ENCODE results near the gene ARHGAP9.
"Not testable (repeated sequence)": the region's sequence is repeated elsewhere in the genome, so short reads cannot be mapped to it uniquely, and the experiment has no call there.

Gene ARHGAP9

DNA sequence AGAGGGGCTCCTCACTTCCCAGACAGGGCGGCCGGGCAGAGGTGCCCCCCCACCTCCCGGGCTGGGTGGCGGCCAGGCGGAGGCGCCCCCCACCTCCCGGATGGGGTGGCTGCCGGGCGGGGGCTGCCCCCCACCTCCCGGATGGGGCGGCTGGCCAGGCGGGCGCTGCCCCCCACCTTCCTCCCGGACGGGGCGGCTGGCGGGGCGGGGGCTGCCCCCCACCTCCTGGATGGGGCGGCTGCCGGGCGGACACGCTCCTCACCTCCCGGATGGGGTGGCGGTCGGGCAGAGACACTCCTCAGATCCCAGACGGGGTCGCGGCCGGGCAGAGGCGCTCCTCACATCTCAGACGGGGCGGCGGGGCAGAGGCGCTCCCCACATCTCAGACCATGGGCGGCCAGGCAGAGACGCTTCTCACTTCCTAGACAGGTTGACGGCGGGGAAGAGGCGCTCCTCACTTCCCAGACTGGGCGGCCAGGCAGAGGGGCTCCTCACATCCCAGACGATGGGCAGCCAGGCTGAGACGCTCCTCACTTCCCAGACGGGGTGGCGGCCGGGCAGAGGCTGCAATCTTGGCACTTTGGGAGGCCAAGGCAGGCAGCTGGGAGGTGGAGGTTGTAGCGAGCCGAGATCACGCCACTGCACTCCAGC is 15.5 kb upstream of the ARHGAP9 start:
- in situ Hi-C loops (cut with MboI; ENCODE audit: low sequenced_read_pairs): not testable (repeated sequence)

DNA sequence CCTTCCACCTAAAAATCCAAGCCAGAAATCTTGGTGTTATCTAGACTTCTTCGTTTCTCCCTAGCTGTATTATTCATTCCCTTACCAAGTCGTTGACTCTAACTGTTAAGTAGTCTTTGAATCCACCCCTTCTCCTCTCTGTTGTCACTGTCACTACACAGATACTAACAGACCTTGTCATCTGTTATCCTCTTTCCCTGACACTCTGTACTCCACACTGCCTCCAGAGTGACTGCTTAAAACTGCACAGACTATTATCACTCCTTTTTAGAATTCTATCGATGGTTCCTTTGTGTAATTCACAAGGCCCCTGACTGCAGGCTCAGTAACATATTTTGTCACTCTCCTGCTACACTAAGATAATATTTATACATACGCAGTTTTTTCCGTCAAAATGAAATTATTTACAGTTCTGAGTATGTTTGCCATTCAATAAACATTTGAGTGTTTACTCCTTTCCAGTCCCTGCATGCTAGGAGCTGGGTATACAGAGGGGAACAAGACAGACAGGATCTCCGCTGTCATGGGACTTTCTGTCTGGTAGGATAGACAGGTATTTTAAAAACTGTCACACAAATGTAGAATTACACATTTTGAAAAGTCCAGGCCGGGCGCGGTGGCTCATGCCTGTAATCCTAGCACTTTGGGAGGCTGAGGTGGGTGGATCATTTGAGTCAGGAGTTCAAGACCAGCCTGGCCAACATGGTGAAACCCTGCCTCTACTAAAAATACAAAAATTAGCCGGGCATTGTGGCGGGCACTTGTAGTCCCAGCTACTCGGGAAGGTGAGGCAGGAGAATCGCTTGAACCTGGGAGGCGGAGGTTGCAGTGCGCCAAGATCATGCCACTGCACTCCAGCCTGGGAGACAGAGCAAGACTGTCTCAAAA is 12.0 kb upstream of the ARHGAP9 start:
- in situ Hi-C loops (cut with MboI; ENCODE audit: low sequenced_read_pairs): no loop called here

DNA sequence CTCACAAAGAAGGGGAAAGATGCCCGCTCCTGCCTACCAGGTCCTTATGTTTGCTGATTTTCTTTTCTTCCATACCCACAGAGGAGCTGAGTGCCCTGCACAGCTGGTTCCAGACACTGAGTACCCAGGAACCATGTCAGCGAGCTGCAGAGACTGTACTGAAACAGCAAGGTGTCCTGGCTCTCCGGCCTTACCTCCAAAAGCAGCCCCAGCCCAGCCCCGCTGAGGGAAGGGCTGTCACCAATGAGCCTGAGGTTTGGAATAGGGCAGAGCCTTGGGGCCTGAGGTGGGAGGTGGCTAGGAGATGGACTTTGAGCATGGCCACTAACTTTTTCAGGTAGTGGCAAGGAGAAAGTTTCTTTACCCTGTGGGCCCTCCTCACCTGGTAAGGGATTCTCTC is 10.5 kb upstream of the ARHGAP9 start:
- in situ Hi-C loops (cut with MboI; ENCODE audit: low sequenced_read_pairs): no loop called here

GRCh38 chr12:57489157-57489641 is 9.5 kb upstream of the ARHGAP9 start:
- in situ Hi-C loops (cut with MboI; ENCODE audit: low sequenced_read_pairs): no loop called here

DNA sequence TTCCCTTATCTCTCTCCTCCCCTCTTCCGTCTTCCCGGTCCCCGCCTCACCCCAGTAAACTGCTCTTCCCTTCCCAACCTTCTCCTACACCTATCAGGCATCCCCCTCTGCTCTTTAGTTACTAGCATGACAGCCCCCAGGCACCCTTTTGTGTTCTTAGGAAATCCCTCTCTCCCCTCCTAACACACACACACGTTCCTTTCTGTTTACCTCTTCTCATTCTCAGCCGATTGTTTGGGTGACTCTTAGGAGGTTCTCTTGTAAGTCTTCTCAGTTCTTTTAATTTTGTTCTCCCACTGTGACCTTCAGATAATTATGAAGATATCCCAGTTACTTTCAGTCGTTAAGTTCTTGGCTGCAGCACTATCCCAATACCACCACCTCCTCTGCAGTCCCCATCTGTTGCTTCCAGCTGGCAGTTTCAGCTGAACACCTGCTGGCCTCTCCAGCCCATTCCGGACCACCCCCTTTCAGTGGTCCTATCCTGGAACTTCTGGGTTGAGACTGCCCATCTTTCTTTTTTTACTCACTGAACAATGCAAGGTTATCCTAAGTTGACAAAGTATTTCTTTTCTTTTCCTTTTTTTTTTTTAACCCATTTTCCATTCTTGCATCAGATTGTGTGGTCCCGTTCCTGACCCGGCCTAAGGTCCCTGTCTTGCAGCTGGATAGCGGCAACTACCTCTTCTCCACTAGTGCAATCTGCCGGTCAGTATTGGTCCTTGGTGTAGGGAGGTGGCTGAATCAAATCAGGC is 8.9 kb upstream of the ARHGAP9 start:
- in situ Hi-C loops (cut with MboI; ENCODE audit: low sequenced_read_pairs): no loop called here

DNA sequence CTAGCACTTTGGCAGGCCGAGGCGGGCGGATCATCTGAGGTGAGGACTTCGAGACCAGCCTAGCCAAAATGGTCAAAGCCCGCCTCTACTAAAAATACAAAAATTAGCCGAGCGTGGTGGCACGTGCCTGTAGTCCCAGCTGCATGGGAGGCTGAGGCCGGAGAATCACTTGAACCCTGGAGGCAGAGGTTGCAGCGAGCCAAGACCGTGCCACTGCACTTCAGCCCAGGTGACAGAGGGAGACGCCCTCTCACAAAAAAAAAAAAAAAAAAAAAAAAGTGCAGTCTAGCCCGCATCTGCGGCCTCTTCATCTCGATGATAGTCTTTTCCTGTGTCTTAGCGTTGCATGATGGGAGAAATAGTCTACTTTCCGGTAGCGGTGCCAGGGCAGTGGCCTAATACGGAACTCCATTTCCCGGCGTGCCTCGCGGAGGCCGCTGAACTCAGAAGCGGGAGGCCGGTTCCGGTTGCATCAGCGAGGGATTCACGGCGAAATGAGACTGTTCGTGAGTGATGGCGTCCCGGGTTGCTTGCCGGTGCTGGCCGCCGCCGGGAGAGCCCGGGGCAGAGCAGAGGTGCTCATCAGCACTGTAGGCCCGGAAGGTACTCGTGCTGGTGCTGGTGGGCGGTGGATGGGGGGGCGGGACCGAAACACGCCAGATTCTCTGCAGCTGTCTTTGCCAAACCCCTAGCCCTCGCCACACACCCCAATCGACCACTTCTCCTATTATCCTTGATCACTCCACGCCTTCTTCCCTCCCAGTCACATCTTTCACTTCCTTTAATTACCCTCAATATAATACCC is 8.1 kb upstream of the ARHGAP9 start, which contains the start of gene MARS1:
MARS1 (plus strand) TSS at position 472 of the 805 bp plus-strand sequence; CDS start at position 495, 23 bp downstream.
- in situ Hi-C loops (cut with MboI; ENCODE audit: low sequenced_read_pairs): no loop called here

GRCh38 chr12:57487055-57487596 is 7.5 kb upstream of the ARHGAP9 start:
- in situ Hi-C loops (cut with MboI; ENCODE audit: low sequenced_read_pairs): no loop called here

DNA sequence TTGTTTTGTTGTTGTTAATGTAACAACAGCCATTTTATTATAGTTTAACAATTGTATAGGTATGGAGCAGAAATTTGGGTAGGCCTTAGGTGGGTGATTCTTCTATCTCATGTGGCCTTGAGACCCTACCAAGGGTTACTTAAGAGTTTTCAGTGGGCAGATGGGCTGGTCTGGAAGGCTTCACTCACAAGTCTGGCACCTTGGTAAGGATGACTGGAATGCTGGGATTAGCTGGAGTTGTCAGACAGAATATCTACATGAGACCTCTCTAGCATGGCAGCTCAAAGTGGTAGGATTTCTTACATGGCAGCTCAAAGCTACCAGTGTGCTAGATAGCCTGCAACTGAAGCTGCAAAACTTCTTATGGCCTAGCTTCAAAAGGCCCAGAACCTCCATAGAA is 6.0 kb upstream of the ARHGAP9 start:
- in situ Hi-C loops (cut with MboI; ENCODE audit: low sequenced_read_pairs): no loop called here

DNA sequence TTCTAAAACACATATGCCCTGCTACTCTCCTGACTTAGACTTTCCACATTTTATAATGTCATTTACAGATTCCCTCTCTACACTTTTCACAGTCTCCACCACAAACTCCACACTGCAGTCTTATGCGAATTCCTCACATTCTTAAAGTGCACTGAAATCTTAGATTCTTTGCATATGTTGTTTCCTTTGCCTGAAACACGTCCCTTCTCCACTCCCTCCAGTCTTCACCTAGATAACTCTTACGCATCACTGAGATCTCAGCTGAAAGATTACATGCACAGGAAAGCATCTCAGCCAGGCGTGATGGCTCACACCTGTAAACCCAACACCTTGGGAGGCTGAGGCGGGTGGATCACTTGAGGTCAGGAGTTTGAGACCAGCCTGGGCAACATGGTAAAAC is 3.8 kb upstream of the ARHGAP9 start:
- in situ Hi-C loops (cut with MboI; ENCODE audit: low sequenced_read_pairs): no loop called here

DNA sequence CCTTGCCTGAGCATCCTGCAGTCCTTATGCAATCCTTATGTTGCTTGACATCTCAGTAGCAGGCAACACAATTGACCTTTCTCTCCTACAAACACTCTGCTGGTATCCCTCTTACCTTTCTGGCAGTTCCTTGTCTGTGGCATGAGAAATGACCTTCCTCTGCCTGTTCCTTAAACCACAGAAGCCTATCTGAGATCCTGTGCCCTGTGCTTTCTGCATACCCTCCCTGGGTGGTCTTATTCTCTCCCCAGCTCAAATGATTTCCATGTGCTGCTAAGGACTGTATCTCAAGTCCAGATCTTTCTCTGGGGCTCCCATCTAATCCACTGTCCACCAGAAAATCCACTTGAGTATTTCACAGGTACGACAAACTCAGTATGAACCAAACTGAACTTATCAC is 2.0 kb upstream of the ARHGAP9 start:
- in situ Hi-C loops (cut with MboI; ENCODE audit: low sequenced_read_pairs): no loop called here

DNA sequence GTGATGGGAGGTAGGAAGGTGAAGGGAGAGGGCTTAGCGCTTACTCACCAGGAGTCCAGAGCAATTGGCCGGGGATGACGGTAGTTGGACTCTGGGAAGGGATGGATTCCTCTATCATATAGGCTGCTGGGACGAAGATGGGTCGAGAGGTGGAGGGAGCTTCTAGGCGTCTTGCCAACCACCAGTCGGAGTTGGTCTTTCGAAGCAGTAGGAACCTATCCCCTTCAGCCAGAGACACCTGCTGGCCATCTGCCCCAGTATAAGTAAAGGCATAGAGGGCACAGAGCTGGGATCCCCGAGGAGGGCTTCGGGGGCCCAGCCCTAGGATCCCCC is 657 bp downstream of the ARHGAP9 start:
- in situ Hi-C loops (cut with MboI; ENCODE audit: low sequenced_read_pairs): no loop called here

GRCh38 chr12:57477710-57478681 is 1.7 kb downstream of the ARHGAP9 start:
- in situ Hi-C loops (cut with MboI; ENCODE audit: low sequenced_read_pairs): no loop called here

GRCh38 chr12:57476993-57477709 is 2.5 kb downstream of the ARHGAP9 start:
- in situ Hi-C loops (cut with MboI; ENCODE audit: low sequenced_read_pairs): no loop called here

GRCh38 chr12:57476162-57476992 is 3.3 kb downstream of the ARHGAP9 start:
- in situ Hi-C loops (cut with MboI; ENCODE audit: low sequenced_read_pairs): no loop called here

GRCh38 chr12:57475271-57476161 is 4.2 kb downstream of the ARHGAP9 start:
- in situ Hi-C loops (cut with MboI; ENCODE audit: low sequenced_read_pairs): no loop called here

GRCh38 chr12:57474862-57475261 is 4.8 kb downstream of the ARHGAP9 start:
- in situ Hi-C loops (cut with MboI; ENCODE audit: low sequenced_read_pairs): no loop called here

DNA sequence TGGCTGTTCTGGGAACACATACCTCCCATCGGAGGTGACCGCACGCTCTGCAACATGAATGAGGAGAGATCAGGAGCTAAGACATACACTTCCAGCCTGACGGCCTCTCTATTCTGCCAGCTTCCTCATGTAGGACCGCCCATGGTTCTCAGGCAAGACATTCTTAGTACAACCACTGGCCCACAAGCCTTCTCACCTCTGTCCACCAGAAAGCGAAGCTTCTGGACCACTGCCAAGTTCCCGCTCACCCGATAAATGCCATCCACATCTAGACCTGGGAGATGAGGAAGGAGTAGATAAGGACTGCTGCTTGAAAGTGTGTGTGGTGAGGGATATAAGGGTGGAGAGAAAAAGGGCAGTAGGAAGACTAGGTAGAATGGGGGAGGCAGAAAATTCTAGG is 5.2 kb downstream of the ARHGAP9 start:
- in situ Hi-C loops (cut with MboI; ENCODE audit: low sequenced_read_pairs): no loop called here
